ENCODE measurements around the gene NOS1AP. TPM values are rescaled to one million over a fixed set of nuclear protein-coding genes. Genes with fewer than 3 reads are reported as not detected.

NOS1AP gene
- total and polyA plus RNA-seq, 2 experiments from 2014 or later: 5.8 to 6.6 TPM

DNA sequence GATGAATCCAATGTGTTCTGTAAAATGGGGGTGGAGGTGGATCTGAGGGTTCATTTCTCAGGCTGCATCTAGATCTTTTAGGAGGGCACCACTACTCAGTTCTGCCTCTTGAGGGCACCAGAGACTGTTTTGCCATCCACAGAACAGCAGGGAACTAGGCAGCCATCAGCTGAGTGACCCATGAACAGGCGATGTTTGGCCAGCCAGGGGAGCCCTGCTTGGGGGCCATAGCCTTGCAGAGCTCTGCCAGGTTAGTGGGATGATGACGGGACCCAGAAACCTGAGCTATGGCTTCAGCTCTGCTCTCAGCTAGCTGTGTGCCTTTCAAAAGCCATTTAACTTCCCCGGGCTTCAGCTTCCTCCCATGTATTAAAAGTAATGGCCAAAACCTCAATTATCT is 13.4 kb upstream of the NOS1AP start:
- Mint-ChIP-seq H3K36me3 (ENCODE audit: low read depth) (no peaks in the 10 kb centered on the region), H3K9me3 (no peaks in the 10 kb centered on the region), H3K4me3 (no peak overlapping the region), H3K27ac (no peak overlapping the region), H3K4me1 (peaks cover 6% of the 10 kb centered on the region; the same call in 2 of the 3 replicates), H3K27me3 (ENCODE audit: insufficient read depth, low read depth, poor library complexity) (peaks cover 3% of the 10 kb centered on the region)
- H3K4me3 ChIP-seq: no peak overlapping the region
- H3K79me2 ChIP-seq (replicated peaks; ENCODE audit: insufficient read depth): no peaks in the 10 kb centered on the region
- no peaks in the 10 kb centered on the region for H3K27me3 ChIP-seq (ENCODE audit: insufficient read depth)
- ATAC-seq: peak; percentile 100
- 0 out of 2 replicates have a peak, but pooled peaks have one; percentile 45 for TF ChIP-seq ZNF331 (CRISPR knock-in tag; IDR thresholded peaks at IDR 0.05; ENCODE audit: low read depth)
- TF ChIP-seq, protein P1, sequence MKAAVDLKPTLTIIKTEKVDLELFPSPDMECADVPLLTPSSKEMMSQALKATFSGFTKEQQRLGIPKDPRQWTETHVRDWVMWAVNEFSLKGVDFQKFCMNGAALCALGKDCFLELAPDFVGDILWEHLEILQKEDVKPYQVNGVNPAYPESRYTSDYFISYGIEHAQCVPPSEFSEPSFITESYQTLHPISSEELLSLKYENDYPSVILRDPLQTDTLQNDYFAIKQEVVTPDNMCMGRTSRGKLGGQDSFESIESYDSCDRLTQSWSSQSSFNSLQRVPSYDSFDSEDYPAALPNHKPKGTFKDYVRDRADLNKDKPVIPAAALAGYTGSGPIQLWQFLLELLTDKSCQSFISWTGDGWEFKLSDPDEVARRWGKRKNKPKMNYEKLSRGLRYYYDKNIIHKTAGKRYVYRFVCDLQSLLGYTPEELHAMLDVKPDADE (IDR thresholded peaks at IDR 0.05): no peak
- TF ChIP-seq NANOG (IDR thresholded peaks at IDR 0.05; ENCODE audit: borderline replicate concordance): 0 out of 2 replicates have a peak, but pooled peaks have one; percentile 21
- TF ChIP-seq, protein P2, sequence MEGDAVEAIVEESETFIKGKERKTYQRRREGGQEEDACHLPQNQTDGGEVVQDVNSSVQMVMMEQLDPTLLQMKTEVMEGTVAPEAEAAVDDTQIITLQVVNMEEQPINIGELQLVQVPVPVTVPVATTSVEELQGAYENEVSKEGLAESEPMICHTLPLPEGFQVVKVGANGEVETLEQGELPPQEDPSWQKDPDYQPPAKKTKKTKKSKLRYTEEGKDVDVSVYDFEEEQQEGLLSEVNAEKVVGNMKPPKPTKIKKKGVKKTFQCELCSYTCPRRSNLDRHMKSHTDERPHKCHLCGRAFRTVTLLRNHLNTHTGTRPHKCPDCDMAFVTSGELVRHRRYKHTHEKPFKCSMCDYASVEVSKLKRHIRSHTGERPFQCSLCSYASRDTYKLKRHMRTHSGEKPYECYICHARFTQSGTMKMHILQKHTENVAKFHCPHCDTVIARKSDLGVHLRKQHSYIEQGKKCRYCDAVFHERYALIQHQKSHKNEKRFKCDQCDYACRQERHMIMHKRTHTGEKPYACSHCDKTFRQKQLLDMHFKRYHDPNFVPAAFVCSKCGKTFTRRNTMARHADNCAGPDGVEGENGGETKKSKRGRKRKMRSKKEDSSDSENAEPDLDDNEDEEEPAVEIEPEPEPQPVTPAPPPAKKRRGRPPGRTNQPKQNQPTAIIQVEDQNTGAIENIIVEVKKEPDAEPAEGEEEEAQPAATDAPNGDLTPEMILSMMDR (conservative IDR thresholded peaks at IDR 0.05; ENCODE audit: low read depth in 2 of 2): peak; percentile 95 to 100
- TF ChIP-seq, protein P3, sequence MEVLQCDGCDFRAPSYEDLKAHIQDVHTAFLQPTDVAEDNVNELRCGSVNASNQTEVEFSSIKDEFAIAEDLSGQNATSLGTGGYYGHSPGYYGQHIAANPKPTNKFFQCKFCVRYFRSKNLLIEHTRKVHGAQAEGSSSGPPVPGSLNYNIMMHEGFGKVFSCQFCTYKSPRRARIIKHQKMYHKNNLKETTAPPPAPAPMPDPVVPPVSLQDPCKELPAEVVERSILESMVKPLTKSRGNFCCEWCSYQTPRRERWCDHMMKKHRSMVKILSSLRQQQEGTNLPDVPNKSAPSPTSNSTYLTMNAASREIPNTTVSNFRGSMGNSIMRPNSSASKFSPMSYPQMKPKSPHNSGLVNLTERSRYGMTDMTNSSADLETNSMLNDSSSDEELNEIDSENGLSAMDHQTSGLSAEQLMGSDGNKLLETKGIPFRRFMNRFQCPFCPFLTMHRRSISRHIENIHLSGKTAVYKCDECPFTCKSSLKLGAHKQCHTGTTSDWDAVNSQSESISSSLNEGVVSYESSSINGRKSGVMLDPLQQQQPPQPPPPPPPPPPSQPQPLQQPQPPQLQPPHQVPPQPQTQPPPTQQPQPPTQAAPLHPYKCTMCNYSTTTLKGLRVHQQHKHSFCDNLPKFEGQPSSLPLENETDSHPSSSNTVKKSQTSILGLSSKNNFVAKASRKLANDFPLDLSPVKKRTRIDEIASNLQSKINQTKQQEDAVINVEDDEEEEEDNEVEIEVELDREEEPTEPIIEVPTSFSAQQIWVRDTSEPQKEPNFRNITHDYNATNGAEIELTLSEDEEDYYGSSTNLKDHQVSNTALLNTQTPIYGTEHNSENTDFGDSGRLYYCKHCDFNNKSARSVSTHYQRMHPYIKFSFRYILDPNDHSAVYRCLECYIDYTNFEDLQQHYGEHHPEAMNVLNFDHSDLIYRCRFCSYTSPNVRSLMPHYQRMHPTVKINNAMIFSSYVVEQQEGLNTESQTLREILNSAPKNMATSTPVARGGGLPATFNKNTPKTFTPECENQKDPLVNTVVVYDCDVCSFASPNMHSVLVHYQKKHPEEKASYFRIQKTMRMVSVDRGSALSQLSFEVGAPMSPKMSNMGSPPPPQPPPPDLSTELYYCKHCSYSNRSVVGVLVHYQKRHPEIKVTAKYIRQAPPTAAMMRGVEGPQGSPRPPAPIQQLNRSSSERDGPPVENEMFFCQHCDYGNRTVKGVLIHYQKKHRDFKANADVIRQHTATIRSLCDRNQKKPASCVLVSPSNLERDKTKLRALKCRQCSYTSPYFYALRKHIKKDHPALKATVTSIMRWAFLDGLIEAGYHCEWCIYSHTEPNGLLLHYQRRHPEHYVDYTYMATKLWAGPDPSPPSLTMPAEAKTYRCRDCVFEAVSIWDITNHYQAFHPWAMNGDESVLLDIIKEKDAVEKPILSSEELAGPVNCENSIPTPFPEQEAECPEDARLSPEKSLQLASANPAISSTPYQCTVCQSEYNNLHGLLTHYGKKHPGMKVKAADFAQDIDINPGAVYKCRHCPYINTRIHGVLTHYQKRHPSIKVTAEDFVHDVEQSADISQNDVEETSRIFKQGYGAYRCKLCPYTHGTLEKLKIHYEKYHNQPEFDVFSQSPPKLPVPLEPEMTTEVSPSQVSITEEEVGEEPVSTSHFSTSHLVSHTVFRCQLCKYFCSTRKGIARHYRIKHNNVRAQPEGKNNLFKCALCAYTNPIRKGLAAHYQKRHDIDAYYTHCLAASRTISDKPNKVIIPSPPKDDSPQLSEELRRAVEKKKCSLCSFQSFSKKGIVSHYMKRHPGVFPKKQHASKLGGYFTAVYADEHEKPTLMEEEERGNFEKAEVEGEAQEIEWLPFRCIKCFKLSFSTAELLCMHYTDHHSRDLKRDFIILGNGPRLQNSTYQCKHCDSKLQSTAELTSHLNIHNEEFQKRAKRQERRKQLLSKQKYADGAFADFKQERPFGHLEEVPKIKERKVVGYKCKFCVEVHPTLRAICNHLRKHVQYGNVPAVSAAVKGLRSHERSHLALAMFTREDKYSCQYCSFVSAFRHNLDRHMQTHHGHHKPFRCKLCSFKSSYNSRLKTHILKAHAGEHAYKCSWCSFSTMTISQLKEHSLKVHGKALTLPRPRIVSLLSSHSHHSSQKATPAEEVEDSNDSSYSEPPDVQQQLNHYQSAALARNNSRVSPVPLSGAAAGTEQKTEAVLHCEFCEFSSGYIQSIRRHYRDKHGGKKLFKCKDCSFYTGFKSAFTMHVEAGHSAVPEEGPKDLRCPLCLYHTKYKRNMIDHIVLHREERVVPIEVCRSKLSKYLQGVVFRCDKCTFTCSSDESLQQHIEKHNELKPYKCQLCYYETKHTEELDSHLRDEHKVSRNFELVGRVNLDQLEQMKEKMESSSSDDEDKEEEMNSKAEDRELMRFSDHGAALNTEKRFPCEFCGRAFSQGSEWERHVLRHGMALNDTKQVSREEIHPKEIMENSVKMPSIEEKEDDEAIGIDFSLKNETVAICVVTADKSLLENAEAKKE (CRISPR knock-in tag; IDR thresholded peaks at IDR 0.05): 0 out of 2 replicates have a peak, but pooled peaks have one; percentile 3
- no peak for TF ChIP-seq JUNB (IDR thresholded peaks at IDR 0.05; ENCODE audit: unreplicated experiment)
- TF ChIP-seq POLR2AphosphoS5 (IDR thresholded peaks at IDR 0.05; ENCODE audit: low read depth): no peak
- no peak for TF ChIP-seq EZH2phosphoT487 (IDR thresholded peaks at IDR 0.05; ENCODE audit: unreplicated experiment)
- 0 out of 2 replicates have a peak, but pooled peaks have one; percentile 4 for TF ChIP-seq CREB1 (CRISPR knock-in tag; IDR thresholded peaks at IDR 0.05; ENCODE audit: low read depth)
- TF ChIP-seq, protein P4, sequence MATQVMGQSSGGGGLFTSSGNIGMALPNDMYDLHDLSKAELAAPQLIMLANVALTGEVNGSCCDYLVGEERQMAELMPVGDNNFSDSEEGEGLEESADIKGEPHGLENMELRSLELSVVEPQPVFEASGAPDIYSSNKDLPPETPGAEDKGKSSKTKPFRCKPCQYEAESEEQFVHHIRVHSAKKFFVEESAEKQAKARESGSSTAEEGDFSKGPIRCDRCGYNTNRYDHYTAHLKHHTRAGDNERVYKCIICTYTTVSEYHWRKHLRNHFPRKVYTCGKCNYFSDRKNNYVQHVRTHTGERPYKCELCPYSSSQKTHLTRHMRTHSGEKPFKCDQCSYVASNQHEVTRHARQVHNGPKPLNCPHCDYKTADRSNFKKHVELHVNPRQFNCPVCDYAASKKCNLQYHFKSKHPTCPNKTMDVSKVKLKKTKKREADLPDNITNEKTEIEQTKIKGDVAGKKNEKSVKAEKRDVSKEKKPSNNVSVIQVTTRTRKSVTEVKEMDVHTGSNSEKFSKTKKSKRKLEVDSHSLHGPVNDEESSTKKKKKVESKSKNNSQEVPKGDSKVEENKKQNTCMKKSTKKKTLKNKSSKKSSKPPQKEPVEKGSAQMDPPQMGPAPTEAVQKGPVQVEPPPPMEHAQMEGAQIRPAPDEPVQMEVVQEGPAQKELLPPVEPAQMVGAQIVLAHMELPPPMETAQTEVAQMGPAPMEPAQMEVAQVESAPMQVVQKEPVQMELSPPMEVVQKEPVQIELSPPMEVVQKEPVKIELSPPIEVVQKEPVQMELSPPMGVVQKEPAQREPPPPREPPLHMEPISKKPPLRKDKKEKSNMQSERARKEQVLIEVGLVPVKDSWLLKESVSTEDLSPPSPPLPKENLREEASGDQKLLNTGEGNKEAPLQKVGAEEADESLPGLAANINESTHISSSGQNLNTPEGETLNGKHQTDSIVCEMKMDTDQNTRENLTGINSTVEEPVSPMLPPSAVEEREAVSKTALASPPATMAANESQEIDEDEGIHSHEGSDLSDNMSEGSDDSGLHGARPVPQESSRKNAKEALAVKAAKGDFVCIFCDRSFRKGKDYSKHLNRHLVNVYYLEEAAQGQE (IDR thresholded peaks at IDR 0.05; ENCODE audit: unreplicated experiment): no peak
- TF ChIP-seq ZNF114 (CRISPR knock-in tag; IDR thresholded peaks at IDR 0.05): no peak
- TF ChIP-seq STAT1 (IDR thresholded peaks at IDR 0.05; ENCODE audit: unreplicated experiment): no peak
- TF ChIP-seq EZH2 (IDR thresholded peaks at IDR 0.05; ENCODE audit: low read depth, unreplicated experiment): no peak
- H2AFZ ChIP-seq: no peak overlapping the region
- H4K20me1 ChIP-seq (replicated peaks; ENCODE audit: insufficient read depth): no peaks in the 10 kb centered on the region
- no peak overlapping the region for H3K4me2 ChIP-seq
- no peaks in the 10 kb centered on the region for H3K4me1 ChIP-seq (ENCODE audit: insufficient read depth)
- H3K9me2 ChIP-seq (ENCODE audit: insufficient read depth): no peaks in the 10 kb centered on the region
- H3K36me3 ChIP-seq (ENCODE audit: insufficient read depth): no peaks in the 10 kb centered on the region
- peak; percentile 94 for DNase-seq (ENCODE audit: low spot score)
- H3F3A ChIP-seq (replicated peaks; ENCODE audit: low read depth): no peaks in the 10 kb centered on the region
- H3K27ac ChIP-seq (ENCODE audit: low read depth): no peak overlapping the region
